Measurements from ENCODE around the gene PTGDS. TPM values are rescaled to one million over a fixed set of nuclear protein-coding genes. Genes with fewer than 3 reads are reported as not detected.
A peak's percentile ranks its signal among the peaks of the same experiment; 100 is the strongest.

Gene PTGDS
- total and polyA plus RNA-seq, 9 of the 15 experiments (the other 6 are each of a cell fraction or from before 2014, with no cell fraction given), result 0.46 to 7.1 (median 2.0) TPM

GRCh38 chr9:136943291-136944211 is 33.8 kb upstream of the PTGDS start (continued):
- TF ChIP-seq ZFP91 (CRISPR knock-in tag; IDR thresholded peaks at IDR 0.05), result no peak
- no peak for TF ChIP-seq ATF6 (CRISPR knock-in tag; IDR thresholded peaks at IDR 0.05)
- TF ChIP-seq ZNF561 (CRISPR knock-in tag; conservative IDR thresholded peaks at IDR 0.05), result no peak
- TF ChIP-seq ZNF76 (CRISPR knock-in tag; IDR thresholded peaks at IDR 0.05; ENCODE audit: borderline replicate concordance), result no peak
- TF ChIP-seq SP1 (CRISPR knock-in tag; IDR thresholded peaks at IDR 0.05), result peak; percentile 20; the same call in 1 of the 2 replicates
- TF ChIP-seq CC2D1A (IDR thresholded peaks at IDR 0.05), result no peak
- no peak for TF ChIP-seq POLR2H (tag; IDR thresholded peaks at IDR 0.05; ENCODE audit: low read depth)
- peak; percentile 13; the same call in 1 of the 2 replicates for TF ChIP-seq ZFX (CRISPR knock-in tag; IDR thresholded peaks at IDR 0.05)
- peak; percentile 53; the same call in 1 of the 2 replicates for TF ChIP-seq POLR2AphosphoS2 (IDR thresholded peaks at IDR 0.05; ENCODE audit: low read length)
- TF ChIP-seq FIP1L1 (IDR thresholded peaks at IDR 0.05; ENCODE audit: low read depth, low read length, poor library complexity, severe bottlenecking), result peak; percentile 75
- no peak for TF ChIP-seq ZNF133 (CRISPR knock-in tag; IDR thresholded peaks at IDR 0.05)
- TF ChIP-seq ZNF280B (CRISPR knock-in tag; IDR thresholded peaks at IDR 0.05), result no peak
- TF ChIP-seq ZNF124 (CRISPR knock-in tag; IDR thresholded peaks at IDR 0.05), result 0 out of 2 replicates have a peak, but pooled peaks have one; percentile 20
- TF ChIP-seq RBM34 (IDR thresholded peaks at IDR 0.05; ENCODE audit: borderline replicate concordance, insufficient read depth, low read length), result no peak
- TF ChIP-seq TCF7 (IDR thresholded peaks at IDR 0.05; ENCODE audit: borderline replicate concordance), result no peak
- TF ChIP-seq ATF3 (IDR thresholded peaks at IDR 0.05), result no peak
- TF ChIP-seq ATF3 (CRISPR knock-in tag; conservative IDR thresholded peaks at IDR 0.05), result 0 out of 2 replicates have a peak, but pooled peaks have one; percentile 2
- TF ChIP-seq YY1 (IDR thresholded peaks at IDR 0.05; ENCODE audit: borderline replicate concordance in 1 of 3, control insufficient read depth in 1 of 3, extremely low read depth in 1 of 3, insufficient read depth in 3 of 3, insufficient read length in 1 of 3, insufficient replicate concordance in 2 of 3, low read depth in 1 of 3, low read length in 2 of 3), result peak in 1 of 3 experiments; percentile 14
- TF ChIP-seq NFIC (IDR thresholded peaks at IDR 0.05), result no peak
